ENCODE results near the gene ZNF234.

DNA sequence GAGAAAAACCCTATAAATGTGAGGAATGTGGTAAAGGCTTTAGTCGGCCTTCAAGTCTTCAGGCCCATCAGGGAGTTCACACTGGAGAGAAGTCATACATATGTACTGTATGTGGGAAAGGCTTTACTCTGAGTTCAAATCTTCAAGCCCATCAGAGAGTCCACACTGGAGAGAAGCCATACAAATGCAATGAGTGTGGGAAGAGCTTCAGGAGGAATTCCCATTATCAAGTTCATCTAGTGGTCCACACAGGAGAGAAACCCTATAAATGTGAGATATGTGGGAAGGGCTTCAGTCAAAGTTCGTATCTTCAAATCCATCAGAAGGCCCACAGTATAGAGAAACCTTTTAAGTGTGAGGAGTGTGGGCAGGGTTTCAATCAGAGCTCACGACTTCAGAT is 35.2 kb downstream of the ZNF234 start:
- TF ChIP-seq JUND (IDR thresholded peaks at IDR 0.05): no peak
- TF ChIP-seq, protein P1, sequence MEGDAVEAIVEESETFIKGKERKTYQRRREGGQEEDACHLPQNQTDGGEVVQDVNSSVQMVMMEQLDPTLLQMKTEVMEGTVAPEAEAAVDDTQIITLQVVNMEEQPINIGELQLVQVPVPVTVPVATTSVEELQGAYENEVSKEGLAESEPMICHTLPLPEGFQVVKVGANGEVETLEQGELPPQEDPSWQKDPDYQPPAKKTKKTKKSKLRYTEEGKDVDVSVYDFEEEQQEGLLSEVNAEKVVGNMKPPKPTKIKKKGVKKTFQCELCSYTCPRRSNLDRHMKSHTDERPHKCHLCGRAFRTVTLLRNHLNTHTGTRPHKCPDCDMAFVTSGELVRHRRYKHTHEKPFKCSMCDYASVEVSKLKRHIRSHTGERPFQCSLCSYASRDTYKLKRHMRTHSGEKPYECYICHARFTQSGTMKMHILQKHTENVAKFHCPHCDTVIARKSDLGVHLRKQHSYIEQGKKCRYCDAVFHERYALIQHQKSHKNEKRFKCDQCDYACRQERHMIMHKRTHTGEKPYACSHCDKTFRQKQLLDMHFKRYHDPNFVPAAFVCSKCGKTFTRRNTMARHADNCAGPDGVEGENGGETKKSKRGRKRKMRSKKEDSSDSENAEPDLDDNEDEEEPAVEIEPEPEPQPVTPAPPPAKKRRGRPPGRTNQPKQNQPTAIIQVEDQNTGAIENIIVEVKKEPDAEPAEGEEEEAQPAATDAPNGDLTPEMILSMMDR (IDR thresholded peaks at IDR 0.05): no peak
- TF ChIP-seq RAD21 (IDR thresholded peaks at IDR 0.05; ENCODE audit: low read length): no peak
- TF ChIP-seq, protein P2, sequence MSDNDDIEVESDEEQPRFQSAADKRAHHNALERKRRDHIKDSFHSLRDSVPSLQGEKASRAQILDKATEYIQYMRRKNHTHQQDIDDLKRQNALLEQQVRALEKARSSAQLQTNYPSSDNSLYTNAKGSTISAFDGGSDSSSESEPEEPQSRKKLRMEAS (IDR thresholded peaks at IDR 0.05; ENCODE audit: low read depth): no peak
- TF ChIP-seq FOXM1 (IDR thresholded peaks at IDR 0.05; ENCODE audit: low read depth): no peak
- TF ChIP-seq, protein P3, sequence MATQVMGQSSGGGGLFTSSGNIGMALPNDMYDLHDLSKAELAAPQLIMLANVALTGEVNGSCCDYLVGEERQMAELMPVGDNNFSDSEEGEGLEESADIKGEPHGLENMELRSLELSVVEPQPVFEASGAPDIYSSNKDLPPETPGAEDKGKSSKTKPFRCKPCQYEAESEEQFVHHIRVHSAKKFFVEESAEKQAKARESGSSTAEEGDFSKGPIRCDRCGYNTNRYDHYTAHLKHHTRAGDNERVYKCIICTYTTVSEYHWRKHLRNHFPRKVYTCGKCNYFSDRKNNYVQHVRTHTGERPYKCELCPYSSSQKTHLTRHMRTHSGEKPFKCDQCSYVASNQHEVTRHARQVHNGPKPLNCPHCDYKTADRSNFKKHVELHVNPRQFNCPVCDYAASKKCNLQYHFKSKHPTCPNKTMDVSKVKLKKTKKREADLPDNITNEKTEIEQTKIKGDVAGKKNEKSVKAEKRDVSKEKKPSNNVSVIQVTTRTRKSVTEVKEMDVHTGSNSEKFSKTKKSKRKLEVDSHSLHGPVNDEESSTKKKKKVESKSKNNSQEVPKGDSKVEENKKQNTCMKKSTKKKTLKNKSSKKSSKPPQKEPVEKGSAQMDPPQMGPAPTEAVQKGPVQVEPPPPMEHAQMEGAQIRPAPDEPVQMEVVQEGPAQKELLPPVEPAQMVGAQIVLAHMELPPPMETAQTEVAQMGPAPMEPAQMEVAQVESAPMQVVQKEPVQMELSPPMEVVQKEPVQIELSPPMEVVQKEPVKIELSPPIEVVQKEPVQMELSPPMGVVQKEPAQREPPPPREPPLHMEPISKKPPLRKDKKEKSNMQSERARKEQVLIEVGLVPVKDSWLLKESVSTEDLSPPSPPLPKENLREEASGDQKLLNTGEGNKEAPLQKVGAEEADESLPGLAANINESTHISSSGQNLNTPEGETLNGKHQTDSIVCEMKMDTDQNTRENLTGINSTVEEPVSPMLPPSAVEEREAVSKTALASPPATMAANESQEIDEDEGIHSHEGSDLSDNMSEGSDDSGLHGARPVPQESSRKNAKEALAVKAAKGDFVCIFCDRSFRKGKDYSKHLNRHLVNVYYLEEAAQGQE (IDR thresholded peaks at IDR 0.05; ENCODE audit: low read depth, low read length): no peak
- TF ChIP-seq SIN3A (IDR thresholded peaks at IDR 0.05; ENCODE audit: borderline replicate concordance, low read depth, low read length): no peak
- TF ChIP-seq POLR2AphosphoS5 (IDR thresholded peaks at IDR 0.05; ENCODE audit: low read depth, low read length): no peak
- TF ChIP-seq EZH2phosphoT487 (IDR thresholded peaks at IDR 0.05; ENCODE audit: borderline replicate concordance, low read depth): no peak
- TF ChIP-seq RXRA (IDR thresholded peaks at IDR 0.05; ENCODE audit: borderline replicate concordance, low read depth): no peak
